Upper lobe of left lung (tissue), 6 donors: ENCODE data around the gene NR5A1. TPM values are rescaled to one million over a fixed set of nuclear protein-coding genes. Genes with fewer than 3 reads are reported as not detected.

Source experiments
- ATAC-seq, 2 donors: fragments of 200-7000 bp; cut with Tn5 transposase; one replicate each; pipeline ENCODE4 v1.9.1; 2022; ENCODE audit warnings: mild to moderate bottlenecking in 2 of 2, moderate library complexity in 2 of 2; ENCODE audit not compliant: low FRiP score in 2 of 2
- DNase-seq, 2 donors: peaks; one replicate each; pipeline ENCODE4 v3.0.0-alpha.2; 2019 to 2020
- H3K27ac ChIP-seq, 4 donors: fragments of 200-600 bp; sonication (generic); one replicate each; pipeline ENCODE4 v1.5.1; 2016 to 2019
- H3K27me3 ChIP-seq, 4 donors: fragments of 200-600 bp; sonication (generic); one replicate each; pipeline ENCODE4 v1.5.1; 2017 to 2019
- H3K36me3 ChIP-seq, 4 donors: fragments of 200-600 bp; sonication (generic); one replicate each; pipeline ENCODE4 v1.5.1; 2016 to 2019
- H3K4me1 ChIP-seq, 4 donors: fragments of 200-600 bp; sonication (generic); one replicate each; pipeline ENCODE4 v1.5.1; 2018 to 2019
- H3K4me3 ChIP-seq, 4 donors: fragments of 200-600 bp; sonication (generic); one replicate each; pipeline ENCODE4 v1.5.1; 2017 to 2019; ENCODE audit warnings: mild to moderate bottlenecking in 2 of 4, moderate library complexity in 1 of 4
- H3K9me3 ChIP-seq, 4 donors: fragments of 200-600 bp; sonication (generic); one replicate each; pipeline ENCODE4 v1.5.1; 2018 to 2019
- CTCF ChIP-seq, 6 experiments: fragments of 450-650 bp in 4 of 6; fragments of 200-600 bp in 2 of 6; sonication (generic) in 2 of 6; IDR thresholded peaks; one replicate each; pipeline ENCODE4 v1.5.1; 2016 to 2019; ENCODE audit warnings: antibody characterized with exemption in 6 of 6
- EP300 ChIP-seq, 4 donors: sonication (generic); formaldehyde crosslinking; IDR thresholded peaks; one replicate each; pipeline ENCODE4 v1.5.1; 2017; ENCODE audit warnings: antibody characterized with exemption in 4 of 4, control low read depth in 2 of 4
- POLR2A ChIP-seq, 4 donors: fragments of 450-650 bp; IDR thresholded peaks; one replicate each; pipeline ENCODE4 v1.5.1; 2016 to 2017; ENCODE audit warnings: antibody characterized with exemption in 4 of 4, mild to moderate bottlenecking in 2 of 4
- POLR2AphosphoS5 ChIP-seq, 2 donors: sonication (generic); formaldehyde crosslinking; IDR thresholded peaks; one replicate each; pipeline ENCODE4 v1.5.1; 2017; ENCODE audit warnings: antibody characterized with exemption in 2 of 2
- WGBS, 2 donors: methylation state at CpG; one replicate each; pipeline ENCODE4 v1.1.5; 2017 to 2018; 5-methylcytosine and 5-hydroxymethylcytosine counted together
- total RNA-seq, 6 donors: library from RNA; depleted of rRNA in 4 of 6; stranded (reverse); fragments of >200 nt in 4 of 6; gene quantifications; one replicate each; pipeline versions ENCODE4 v1.1.0 to v1.2.1, GENCODE V29; 2016 to 2021
- donor health status: DM: no; HTN: no; CAD: no; lungs with moderate emphysema.
- donor health status: DM: no; HTN: yes; CAD: no; lungs with severe emphysema.

Gene NR5A1
- total RNA-seq, 6 donors from 2014 or later, result 0.30 to 0.49 TPM; not detected in 4

GRCh38 chr9:124512806-124513204, 5.6 kb upstream of the NR5A1 start:
- Histone ChIP-seq H3K4me3 (no peak overlapping the region), H3K4me1 (peaks cover 8 to 20% (median 18%) of the 10 kb centered on the region in 4 donors), H3K27ac (no peak overlapping the region), H3K36me3 (no peaks in the 10 kb centered on the region), H3K9me3 (no peaks in the 10 kb centered on the region), H3K27me3 (no peaks in the 10 kb centered on the region)
- peak; percentile 16 to 31 for ATAC-seq
- TF ChIP-seq EP300 (IDR thresholded peaks at IDR 0.05) (no peak), POLR2A (IDR thresholded peaks at IDR 0.05) (no peak), CTCF (IDR thresholded peaks at IDR 0.05) (no peak), POLR2AphosphoS5 (IDR thresholded peaks at IDR 0.05) (no peak)
- no peak for DNase-seq
- 69 to 72% methylated on average over 8 to 9 of the region's 9 CpGs for WGBS, 2 donors

DNA sequence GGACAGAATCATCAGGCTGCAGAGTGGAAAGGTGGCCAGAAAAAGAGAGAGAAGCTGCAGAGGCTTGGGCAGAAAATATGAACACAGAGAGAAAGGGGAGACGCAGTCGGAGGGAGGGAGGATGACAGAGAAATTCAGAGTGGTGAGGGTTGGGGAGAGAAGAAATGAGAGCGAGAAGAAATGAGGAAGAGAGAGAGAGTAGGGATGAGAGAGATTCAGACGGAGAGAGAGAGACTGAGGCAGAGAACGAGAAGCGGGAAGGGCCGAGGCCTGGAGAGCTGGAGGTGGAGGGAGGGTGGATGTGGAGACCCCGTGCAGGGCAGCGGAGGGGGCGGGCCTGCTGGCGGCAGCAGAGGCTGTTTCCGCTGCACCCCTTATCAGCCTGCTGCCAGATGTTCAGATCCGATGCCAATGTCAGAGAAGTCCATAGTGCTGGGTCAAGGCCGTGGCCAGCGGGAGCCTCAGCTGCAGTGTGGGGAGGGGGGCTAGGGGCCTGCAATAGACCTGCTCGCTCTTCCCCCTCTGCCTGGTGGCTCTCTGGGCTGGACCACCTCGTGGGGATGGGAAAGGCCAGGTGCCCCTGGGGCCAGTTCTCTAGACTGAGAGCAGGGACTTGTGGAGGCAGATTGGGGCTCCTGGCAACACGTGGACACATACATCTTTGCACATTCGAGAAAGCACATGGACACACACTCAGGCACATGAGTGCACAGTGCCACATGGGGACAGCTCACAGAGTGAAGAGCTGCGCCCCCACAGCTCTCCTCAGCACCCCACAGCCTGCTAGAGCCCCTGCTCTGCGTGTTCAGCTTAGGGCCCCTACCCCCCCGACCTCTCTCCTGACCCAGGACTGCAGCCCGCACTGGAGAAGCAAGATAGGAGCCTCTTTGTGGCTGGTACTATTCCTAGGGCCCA, 4.9 kb upstream of the NR5A1 start:
- Histone ChIP-seq H3K27me3 (no peaks in the 10 kb centered on the region), H3K4me3 (no peak overlapping the region), H3K4me1 (peaks cover 8 to 20% (median 18%) of the 10 kb centered on the region in 4 donors), H3K27ac (no peak overlapping the region), H3K36me3 (no peaks in the 10 kb centered on the region), H3K9me3 (no peaks in the 10 kb centered on the region)
- WGBS, 2 donors, result 29 to 37% methylated on average over 15 to 23 of the region's 23 CpGs
- ATAC-seq (peak; percentile 23), DNase-seq (peak in 1 of 2 donors; percentile 72)
- TF ChIP-seq EP300 (IDR thresholded peaks at IDR 0.05) (no peak), POLR2AphosphoS5 (IDR thresholded peaks at IDR 0.05) (no peak), POLR2A (IDR thresholded peaks at IDR 0.05) (no peak), CTCF (IDR thresholded peaks at IDR 0.05) (no peak)

DNA sequence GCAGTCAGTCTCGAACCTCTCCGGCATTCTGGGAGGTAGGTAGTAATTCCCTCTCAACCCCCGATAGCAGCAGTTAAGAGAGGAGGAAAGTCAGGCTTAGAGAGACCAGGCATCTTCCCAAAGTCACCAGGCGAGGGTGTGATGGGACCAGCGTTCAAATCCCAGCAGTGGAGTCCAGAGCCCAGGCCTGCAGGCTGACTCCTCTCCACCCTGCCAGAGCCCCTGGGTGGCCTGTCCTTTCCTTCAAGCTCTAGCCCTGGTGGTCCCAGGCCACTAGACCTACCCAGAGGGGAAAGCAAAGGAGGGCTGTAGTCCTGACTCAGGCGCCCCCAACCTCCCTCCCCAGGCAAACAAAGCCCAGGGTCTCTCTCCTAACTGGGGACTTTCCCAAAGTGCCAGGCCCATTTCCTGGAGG, 4.2 kb upstream of the NR5A1 start:
- TF ChIP-seq POLR2A (IDR thresholded peaks at IDR 0.05) (no peak), EP300 (IDR thresholded peaks at IDR 0.05) (no peak), POLR2AphosphoS5 (IDR thresholded peaks at IDR 0.05) (no peak), CTCF (IDR thresholded peaks at IDR 0.05) (no peak)
- H3K27me3 ChIP-seq, result no peaks in the 10 kb centered on the region
- no peak overlapping the region for H3K4me3 ChIP-seq
- H3K4me1 ChIP-seq, result peaks cover 8 to 20% (median 18%) of the 10 kb centered on the region in 4 donors
- H3K9me3 ChIP-seq, result no peaks in the 10 kb centered on the region
- ATAC-seq (no peak), DNase-seq (no peak)
- no peak overlapping the region for H3K27ac ChIP-seq
- 74 to 92% methylated on average over 3 to 6 of the region's 6 CpGs for WGBS, 2 donors
- no peaks in the 10 kb centered on the region for H3K36me3 ChIP-seq

GRCh38 chr9:124510650-124511425, 3.6 kb upstream of the NR5A1 start:
- no peaks in the 10 kb centered on the region for H3K9me3 ChIP-seq
- no peak overlapping the region for H3K4me3 ChIP-seq
- ATAC-seq (no peak), DNase-seq (no peak)
- peaks cover 0 to 3% (median 0%) of the 10 kb centered on the region in 4 donors for H3K27me3 ChIP-seq
- TF ChIP-seq EP300 (IDR thresholded peaks at IDR 0.05) (no peak), POLR2AphosphoS5 (IDR thresholded peaks at IDR 0.05) (no peak), CTCF (IDR thresholded peaks at IDR 0.05) (no peak), POLR2A (IDR thresholded peaks at IDR 0.05) (no peak)
- no peak overlapping the region for H3K27ac ChIP-seq
- 65 to 69% methylated on average over 8 to 9 of the region's 9 CpGs for WGBS, 2 donors
- H3K36me3 ChIP-seq, result no peaks in the 10 kb centered on the region
- peaks cover 8 to 20% (median 18%) of the 10 kb centered on the region in 4 donors for H3K4me1 ChIP-seq
